GM12878 (cell line): ENCODE results near the gene CAMK2A. TPM values are rescaled to one million over a fixed set of nuclear protein-coding genes. Genes with fewer than 3 reads are reported as not detected.

Source experiments
- ATAC-seq: fragments of 200-7000 bp; cut with Tn5 transposase; 3 replicates; pipeline ENCODE4 v1.9.1; 2020; ENCODE audit warnings: mild to moderate bottlenecking, moderate library complexity
- BruUV-seq: library from RNA; stranded (reverse); fragments of 400-500 nt; replicated peaks from 2 replicates; lab custom pipeline; 2021; lab: Mats Ljungman, UMichigan
- CTCF ChIA-PET: fragments of 300-600 bp; sonication (Branson Sonifier 250); formaldehyde crosslinking; extraction: SDS; loops from one replicate; lab custom pipeline; 2021; ENCODE audit warnings: inconsistent platforms; lab: Yijun Ruan, JAX
- POLR2A ChIA-PET: fragments of 350-600 bp; formaldehyde crosslinking; extraction: SDS; loops from one replicate; lab custom pipeline; 2021; ENCODE audit warnings: inconsistent platforms; lab: Charles Lee
- RAD21 ChIA-PET: fragments of 300-600 bp; sonication (Branson Sonifier 250); formaldehyde crosslinking; loops from one replicate; lab custom pipeline; 2023; ENCODE audit warnings: antibody characterized with exemption; ENCODE audit not compliant: unreplicated experiment; lab: Charles Lee
- SMC1A ChIA-PET: fragments of 300-600 bp; sonication (Branson Sonifier 250); formaldehyde crosslinking; loops from one replicate; lab custom pipeline; 2023; ENCODE audit not compliant: unreplicated experiment, uncharacterized antibody; lab: Charles Lee
- DNase-seq: peaks from one replicate; pipeline ENCODE4 v3.0.0-alpha.2; 2011; ENCODE audit warnings: low read depth, low spot score
- FAIRE-seq: peaks from 3 replicates; lab custom pipeline; 2011; peaks lifted over from hg19 to GRCh38; lab: Jason Lieb, UNC
- H2AFZ ChIP-seq: 2 replicates; pipeline ENCODE4 v1.6.0; 2011; ENCODE audit warnings: low read depth, low read length, control low read depth; ENCODE audit not compliant: control insufficient read depth
- H3K27ac ChIP-seq: 2 replicates; pipeline ENCODE4 v1.5.1; 2011; ENCODE audit warnings: control low read depth; ENCODE audit not compliant: control insufficient read depth, insufficient read depth
- H3K27me3 ChIP-seq, 2 experiments: replicated peaks in 1 of 2; 2 replicates each; pipeline versions ENCODE4 v1.6.0 to v1.6.1; 2011; ENCODE audit warnings: low read length in 1 of 2; ENCODE audit not compliant: control insufficient read depth in 2 of 2, insufficient read depth in 2 of 2
- H3K36me3 ChIP-seq, 2 experiments: 2 replicates each; pipeline ENCODE4 v1.5.1; 2011; ENCODE audit warnings: low read length in 1 of 2; ENCODE audit not compliant: control insufficient read depth in 2 of 2, insufficient read depth in 2 of 2
- H3K4me1 ChIP-seq: 2 replicates; pipeline ENCODE4 v1.6.1; 2011; ENCODE audit warnings: mild to moderate bottlenecking, low read length, moderate library complexity, mixed read lengths; ENCODE audit not compliant: control insufficient read depth, insufficient read depth
- H3K4me2 ChIP-seq: 2 replicates; pipeline ENCODE4 v1.6.0; 2011; ENCODE audit warnings: control low read depth; ENCODE audit not compliant: control insufficient read depth, insufficient read depth
- H3K4me3 ChIP-seq: fragments of 200-600 bp; sonication (generic); 2 replicates; pipeline ENCODE4 v1.5.1; 2016
- H3K79me2 ChIP-seq: 2 replicates; pipeline ENCODE4 v1.6.0; 2011; ENCODE audit warnings: low read length; ENCODE audit not compliant: control insufficient read depth, insufficient read depth
- H3K9ac ChIP-seq: 2 replicates; pipeline ENCODE4 v1.8.0; 2011; ENCODE audit warnings: low read length, control low read depth, mixed read lengths; ENCODE audit not compliant: control insufficient read depth, insufficient read depth
- H3K9me3 ChIP-seq: replicated peaks from 3 replicates; pipeline ENCODE4 v1.5.1; 2011; ENCODE audit warnings: mild to moderate bottlenecking, low read length; ENCODE audit not compliant: control insufficient read depth, insufficient read depth
- H4K20me1 ChIP-seq: 2 replicates; pipeline ENCODE4 v1.6.0; 2011; ENCODE audit not compliant: control insufficient read depth, insufficient read depth
- BHLHE40 ChIP-seq, 2 experiments: fragments of 450-650 bp in 1 of 2; IDR thresholded peaks; 2 replicates each; pipeline ENCODE4 v1.6.1; 2011 to 2017; ENCODE audit warnings: low read depth in 2 of 2, borderline replicate concordance in 1 of 2, improper control_type of control experiment in 1 of 2, low read length in 1 of 2, mild to moderate bottlenecking in 1 of 2
- CEBPB ChIP-seq, 2 experiments: fragments of 150-350 bp in 1 of 2; IDR thresholded peaks; 2 replicates each; pipeline ENCODE4 v1.6.1; 2012 to 2014; ENCODE audit warnings: low read depth in 2 of 2, low read length in 2 of 2, borderline replicate concordance in 1 of 2, inconsistent platforms in 1 of 2
- CREM ChIP-seq: IDR thresholded peaks from 2 replicates; pipeline ENCODE4 v1.6.1; 2014; ENCODE audit warnings: antibody characterized with exemption, low read depth
- ETV6 ChIP-seq, 2 experiments: fragments of 450-650 bp in 1 of 2; IDR thresholded peaks in 1 of 2; conservative IDR thresholded peaks in 1 of 2; 2 replicates each; pipeline ENCODE4 v1.6.1; 2014; ENCODE audit warnings: antibody characterized with exemption in 1 of 2, borderline replicate concordance in 1 of 2, low read depth in 1 of 2, mild to moderate bottlenecking in 1 of 2, moderate library complexity in 1 of 2
- KAT2A ChIP-seq: conservative IDR thresholded peaks from 2 replicates; pipeline ENCODE4 v1.6.1; 2011; ENCODE audit warnings: low read depth, low read length; ENCODE audit not compliant: control insufficient read depth
- NR2F1 ChIP-seq: fragments of 450-650 bp; conservative IDR thresholded peaks from 2 replicates; pipeline ENCODE4 v1.6.1; 2017; ENCODE audit warnings: mild to moderate bottlenecking
- NRF1 ChIP-seq: conservative IDR thresholded peaks from 2 replicates; pipeline ENCODE4 v1.6.1; 2011; ENCODE audit warnings: mild to moderate bottlenecking, low read depth, low read length, improper control_type of control experiment
- POU2F2 ChIP-seq: IDR thresholded peaks from 3 replicates; pipeline ENCODE4 v1.6.1; 2011; ENCODE audit warnings: low read depth, mild to moderate bottlenecking, low read length, borderline replicate concordance
- SMAD5 ChIP-seq: IDR thresholded peaks from 2 replicates; pipeline ENCODE4 v1.6.1; 2016; ENCODE audit warnings: antibody characterized with exemption, low read depth
- SREBF1 ChIP-seq: IDR thresholded peaks from 2 replicates; pipeline ENCODE4 v1.6.1; 2012; ENCODE audit warnings: mild to moderate bottlenecking, low read length
- SREBF2 ChIP-seq: IDR thresholded peaks from 2 replicates; pipeline ENCODE4 v1.6.1; 2012; ENCODE audit warnings: mild to moderate bottlenecking, low read length
- TARDBP ChIP-seq: IDR thresholded peaks from 2 replicates; pipeline ENCODE4 v1.6.1; 2016; ENCODE audit warnings: borderline replicate concordance
- ZNF384 ChIP-seq: IDR thresholded peaks from 2 replicates; pipeline ENCODE4 v1.6.1; 2012; ENCODE audit warnings: low read depth, mild to moderate bottlenecking, low read length, improper control_type of control experiment, borderline replicate concordance
- ZNF687 ChIP-seq: fragments of 450-650 bp; IDR thresholded peaks from 2 replicates; pipeline ENCODE4 v1.6.1; 2017; ENCODE audit warnings: mild to moderate bottlenecking, moderate library complexity
- ZZZ3 ChIP-seq: IDR thresholded peaks from 2 replicates; pipeline ENCODE4 v1.6.1; 2011; ENCODE audit warnings: low read depth; ENCODE audit not compliant: control insufficient read depth, insufficient read length
- WGBS: methylation state at CpG from one replicate; pipeline ENCODE4 v1.1.6; 2016; ENCODE audit warnings: low lambda C conversion rate; ENCODE audit not compliant: insufficient replicate concordance, insufficient coverage; ENCODE audit errors: missing lambda C conversion rate; 5-methylcytosine and 5-hydroxymethylcytosine counted together
- in situ Hi-C: fragments of 300-500 bp; cut with MboI; formaldehyde crosslinking; loops from 9 replicates; pipeline ENCODE4 v1.14.3; 2018; ENCODE audit warnings: mixed read lengths
- intact Hi-C: fragments of 100-400 bp; cut with micrococcal nuclease; formaldehyde crosslinking; loops from one replicate; pipeline ENCODE4 v1.14.2; 2022; ENCODE audit not compliant: unreplicated experiment
- polyA plus RNA-seq, 11 experiments: library from polyadenylated mRNA; depleted of rRNA in 4 of 11; unstranded in 6 of 11; stranded (reverse) in 5 of 11; fragments of >200 nt; fragmentation: Nextera tagmentation in 4 of 11; fragmentation: Illumina TruSeq in 1 of 11; extraction: Ambion mirVana in 4 of 11; extraction: Trizol in 1 of 11; gene quantifications; 1 replicate in 1 of 11; 2 replicates in 10 of 11; pipeline versions ENCODE4 v1.2.1 to v1.2.3, GENCODE V29; 2011 to 2016; ENCODE audit warnings: inconsistent platforms in 2 of 11, missing spikeins in 2 of 11, low read depth in 1 of 11
- total RNA-seq, 4 experiments: library from RNA; depleted of rRNA in 3 of 4; stranded (reverse); fragments of >200 nt in 3 of 4; fragmentation: Illumina TruSeq in 1 of 4; extraction: Trizol in 1 of 4; gene quantifications; 2 replicates each; pipeline versions ENCODE4 v1.2.1 to v1.2.3, GENCODE V29; 2013 to 2021

CAMK2A gene
- total and polyA plus RNA-seq, 10 of the 15 experiments (the other 5 are each of a cell fraction or from before 2014, with no cell fraction given) = 0.11 TPM; not detected in 9

GRCh38 chr5:150274811-150275210 is 14.8 kb downstream of the CAMK2A start:
- RAD21 ChIA-PET = no interaction called here

More at GRCh38 chr5:150274811-150275210, 14.8 kb downstream of the CAMK2A start:
- WGBS = 25% methylated on average over 4 of the region's 4 CpGs
- Histone ChIP-seq H3K4me2 (no peak overlapping the region), H3K4me1 (no peaks in the 10 kb centered on the region), H3K9me3 (no peaks in the 10 kb centered on the region), H3K79me2 (no peaks in the 10 kb centered on the region), H3K27me3 (peaks cover 6 to 10% of the 10 kb centered on the region in 2 experiments), H3K4me3 (no peak overlapping the region), H3K36me3 (no peaks in the 10 kb centered on the region), H3K9ac (no peak overlapping the region), H3K27ac (no peak overlapping the region), H2AFZ (no peak overlapping the region), H4K20me1 (no peaks in the 10 kb centered on the region; the same call in 1 of the 2 replicates)
- TF ChIP-seq ETV6 (conservative IDR thresholded peaks at IDR 0.05 in 1 of 2, IDR thresholded peaks at IDR 0.05 in 1 of 2; ENCODE audit: borderline replicate concordance in 1 of 2, low read depth in 1 of 2) (no peak), NRF1 (no peak), CEBPB (IDR thresholded peaks at IDR 0.05; ENCODE audit: borderline replicate concordance in 1 of 2, low read depth in 2 of 2, low read length in 2 of 2) (no peak), ZNF384 (no peak), SREBF2 (no peak), TARDBP (no peak), SREBF1 (no peak), BHLHE40 (IDR thresholded peaks at IDR 0.05; ENCODE audit: borderline replicate concordance in 1 of 2, low read depth in 2 of 2, low read length in 1 of 2) (no peak), ZZZ3 (no peak), KAT2A (no peak), ZNF687 (no peak), CREM (no peak), SMAD5 (no peak), NR2F1 (no peak), POU2F2 (no peak)
- DNase-seq (no peak), FAIRE-seq (no peak), ATAC-seq (no peak)
- no TSS peak for BruUV-seq
- ChIA-PET SMC1A (interaction anchor here (0.9 to 1.1 kb wide), 2 partner anchors 161 to 276 kb away, joined by 3 read pairs; no protein-coding TSS in a partner anchor), CTCF (interaction anchor here (0.8 to 4.2 kb wide), 3 partner anchors 75 to 270 kb away, joined by 3 to 27 read pairs (median 3); no protein-coding TSS in a partner anchor), POLR2A (no interaction called here)
- in situ Hi-C loops = no loop called here
- intact Hi-C loops = no loop called here
